Activated CD4-positive, alpha-beta T cell treated with anti-CD3 and anti-CD28 coated beads for 36 hours (primary cell): ENCODE measurements around the gene VOPP1. TPM values are rescaled to one million over a fixed set of nuclear protein-coding genes. Genes with fewer than 3 reads are reported as not detected.
"Not testable (repeated sequence)": the region's sequence is repeated elsewhere in the genome, so short reads cannot be mapped to it uniquely, and the experiment has no call there.

Source experiments
- ATAC-seq: fragments of 200-7000 bp; cut with Tn5 transposase; one replicate; pipeline ENCODE4 v1.10.0; 2021; ENCODE audit warnings: mild to moderate bottlenecking, moderate library complexity
- CTCF ChIA-PET: fragments of 350-600 bp; sonication (Branson Sonifier 250); formaldehyde crosslinking; loops from one replicate; lab custom pipeline; 2021; ENCODE audit warnings: antibody characterized with exemption; lab: Charles Lee
- POLR2A ChIA-PET: fragments of 350-600 bp; sonication (Branson Sonifier 250); formaldehyde crosslinking; loops from one replicate; lab custom pipeline; 2021; ENCODE audit warnings: antibody characterized with exemption, inconsistent platforms; lab: Charles Lee
- DNase-seq: peaks from one replicate; pipeline ENCODE4 v3.0.0-alpha.2; 2020
- H3K27ac Mint-ChIP-seq: one replicate; pipeline ENCODE4 v1.8.0; 2021; ENCODE audit warnings: mixed read lengths
- H3K27me3 Mint-ChIP-seq: one replicate; pipeline ENCODE4 v1.8.0; 2021; ENCODE audit warnings: mixed read lengths
- H3K36me3 Mint-ChIP-seq: one replicate; pipeline ENCODE4 v1.8.0; 2021; ENCODE audit warnings: low read depth, mixed read lengths
- H3K4me1 Mint-ChIP-seq: one replicate; pipeline ENCODE4 v1.8.0; 2021; ENCODE audit warnings: mixed read lengths
- H3K4me3 Mint-ChIP-seq: one replicate; pipeline ENCODE4 v1.8.0; 2021; ENCODE audit warnings: mild to moderate bottlenecking, moderate library complexity, mixed read lengths
- H3K9me3 Mint-ChIP-seq: one replicate; pipeline ENCODE4 v1.8.0; 2021; ENCODE audit warnings: low read depth, mixed read lengths
- intact Hi-C, 2 experiments: fragments of 100-400 bp; cut with DNase I in 1 of 2; cut with micrococcal nuclease in 1 of 2; formaldehyde crosslinking; loops; one replicate each; pipeline versions ENCODE4 v1.14.2 to v1.15.1; 2022 to 2024; cut with DNase I, micrococcal nuclease
- total RNA-seq, 2 experiments: library from RNA; stranded (reverse); gene quantifications; one replicate each; pipeline ENCODE4 v1.2.3, GENCODE V29; 2021

The VOPP1 gene
- total RNA-seq, 2 experiments from 2014 or later: 63.7 to 64.2 TPM

GRCh38 chr7:55478700-55479099 is 93.6 kb downstream of the VOPP1 start:
- no peak for DNase-seq
- peaks cover 28% of the 10 kb centered on the region for H3K36me3 Mint-ChIP-seq
- peaks cover 82% of the 10 kb centered on the region for H3K4me1 Mint-ChIP-seq
- no peaks in the 10 kb centered on the region for H3K9me3 Mint-ChIP-seq
- ATAC-seq: no peak
- no peaks in the 10 kb centered on the region for H3K27me3 Mint-ChIP-seq
- ChIA-PET CTCF (interaction anchor here (0.6 to 0.9 kb wide), 2 partner anchors 9 to 30 kb away, joined by 3 to 4 read pairs; no protein-coding TSS in a partner anchor), POLR2A (interaction anchor here (0.8 kb wide), 1 partner anchor 92 kb away, joined by 3 read pairs; no protein-coding TSS in a partner anchor)
- H3K27ac Mint-ChIP-seq: no peak overlapping the region
- H3K4me3 Mint-ChIP-seq: no peak overlapping the region
- intact Hi-C loops: no loop called here

- POLR2A ChIA-PET: interaction anchor here (0.8 kb wide), 1 partner anchor 93 kb away, joined by 3 read pairs; no protein-coding TSS in a partner anchor
- Mint-ChIP-seq H3K4me1 (peaks cover 81% of the 10 kb centered on the region), H3K27ac (no peak overlapping the region), H3K4me3 (no peak overlapping the region), H3K36me3 (peaks cover 21% of the 10 kb centered on the region), H3K27me3 (no peaks in the 10 kb centered on the region), H3K9me3 (no peaks in the 10 kb centered on the region)
- CTCF ChIA-PET: no interaction called here
- ATAC-seq (no peak), DNase-seq (no peak)
- intact Hi-C loops: no loop called here
These were observed 94.4 kb downstream of the VOPP1 start for GRCh38 chr7:55477781-55478374.

GRCh38 chr7:55476852-55477780 is 95.2 kb downstream of the VOPP1 start:
- Mint-ChIP-seq H3K27me3 (no peaks in the 10 kb centered on the region), H3K27ac (peak overlapping the region; percentile 62)

DNA sequence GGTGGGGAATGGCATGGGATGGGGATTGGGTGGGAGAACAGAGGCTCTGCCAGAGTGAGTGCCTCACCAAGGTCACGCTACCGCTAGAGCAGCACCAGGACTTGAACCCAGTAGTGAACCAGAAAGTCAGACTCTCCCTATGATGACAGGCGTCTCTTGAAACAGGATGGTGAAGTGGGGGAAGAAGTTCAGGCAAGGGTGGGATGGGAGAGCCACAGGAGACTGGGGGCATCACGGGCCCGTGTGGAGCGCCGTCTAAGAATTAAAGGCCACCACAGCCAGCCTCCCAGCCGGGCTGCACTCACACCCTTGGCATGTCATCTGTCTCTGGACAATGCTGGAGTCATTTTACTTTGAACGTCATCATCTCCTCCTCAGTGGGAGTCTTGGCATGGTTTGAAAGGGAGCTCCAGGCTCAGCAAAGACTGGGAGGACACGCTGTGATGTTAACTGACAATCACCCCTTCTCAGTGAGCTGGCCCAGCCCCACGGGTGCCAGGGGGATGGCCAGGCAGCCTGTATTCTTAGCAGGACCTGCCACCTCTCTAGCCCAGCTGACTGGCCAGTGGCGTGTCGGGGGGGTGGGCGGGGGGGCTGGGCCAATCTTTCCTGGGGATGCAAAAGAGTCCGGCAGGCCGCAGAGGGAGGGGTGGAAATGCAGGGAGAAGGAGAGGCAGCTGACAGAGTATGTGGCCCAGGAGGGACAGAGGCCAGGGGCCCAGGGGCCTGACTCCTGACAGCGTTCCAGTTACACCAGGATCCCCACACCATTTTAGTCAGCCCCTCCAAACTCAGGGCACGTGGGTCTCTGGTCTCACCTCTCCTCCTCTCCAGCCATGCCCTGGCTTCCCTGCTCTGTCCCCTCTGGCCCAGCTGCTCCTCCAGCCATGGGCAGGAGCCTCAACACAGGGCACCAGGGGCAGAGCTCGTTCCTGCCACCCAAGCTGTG is 96.2 kb downstream of the VOPP1 start:
- intact Hi-C loops: no loop called here
- H3K27ac Mint-ChIP-seq: peak overlapping the region; percentile 84
- H3K36me3 Mint-ChIP-seq: peaks cover 21% of the 10 kb centered on the region
- ATAC-seq (no peak), DNase-seq (no peak)
- no peaks in the 10 kb centered on the region for H3K27me3 Mint-ChIP-seq
- peaks cover 72% of the 10 kb centered on the region for H3K4me1 Mint-ChIP-seq
- no peaks in the 10 kb centered on the region for H3K9me3 Mint-ChIP-seq
- no peak overlapping the region for H3K4me3 Mint-ChIP-seq
- CTCF ChIA-PET: no interaction called here
- POLR2A ChIA-PET: interaction anchor here (0.6 kb wide), 1 partner anchor 10 kb away, joined by 3 read pairs; no protein-coding TSS in a partner anchor

More at GRCh38 chr7:55476852-55477780, 95.2 kb downstream of the VOPP1 start:
- ChIA-PET POLR2A (interaction anchor here (0.6 kb wide), 1 partner anchor 29 kb away, joined by 3 read pairs; no protein-coding TSS in a partner anchor), CTCF (no interaction called here)
- H3K4me1 Mint-ChIP-seq: peaks cover 77% of the 10 kb centered on the region
- no peaks in the 10 kb centered on the region for H3K9me3 Mint-ChIP-seq
- no peak overlapping the region for H3K4me3 Mint-ChIP-seq
- DNase-seq (no peak), ATAC-seq (no peak)
- intact Hi-C loops: no loop called here
- peaks cover 21% of the 10 kb centered on the region for H3K36me3 Mint-ChIP-seq

DNA sequence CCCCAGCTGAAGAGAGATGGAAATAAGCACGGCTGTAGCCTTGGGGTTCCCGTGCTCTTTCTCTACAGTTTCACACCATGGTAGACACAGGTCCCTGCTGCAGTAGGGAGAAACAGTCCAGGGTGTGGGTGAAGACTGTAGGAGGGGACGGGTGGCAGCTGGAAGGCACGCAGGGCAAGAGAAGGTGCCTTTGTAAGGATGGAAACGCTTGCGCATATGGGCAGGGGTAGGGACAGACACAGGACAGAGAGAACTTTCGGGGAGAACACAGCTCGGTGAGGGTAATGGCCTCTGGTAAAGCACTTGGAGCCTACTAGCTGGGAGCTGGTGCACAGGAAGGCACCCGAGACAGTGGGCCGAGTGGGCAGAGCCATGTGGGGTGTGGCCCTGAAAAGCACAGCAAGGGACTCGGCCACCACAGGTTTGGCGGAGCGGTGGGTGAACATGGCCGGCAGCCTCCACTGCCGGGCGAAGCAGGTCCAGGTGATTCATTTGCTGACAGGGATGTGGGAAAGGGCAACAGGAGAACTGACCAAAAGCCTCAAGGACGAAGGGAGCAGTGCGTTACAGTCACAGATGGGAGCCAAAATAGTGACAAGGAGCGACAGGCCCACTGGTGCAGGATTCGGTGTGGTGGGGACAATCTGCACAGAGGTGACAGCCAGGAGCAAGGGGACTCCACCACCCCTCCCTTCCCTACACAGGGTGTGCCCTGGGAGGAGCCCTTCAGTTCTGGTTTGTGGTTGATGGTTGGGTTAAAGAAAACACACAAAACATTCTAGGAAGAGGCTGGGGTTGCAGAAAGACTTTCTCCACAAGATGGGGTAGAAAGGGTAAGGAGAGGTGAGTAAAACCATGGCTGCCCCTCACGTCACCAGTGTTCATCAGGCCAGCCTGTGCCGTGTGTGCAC is 97.1 kb downstream of the VOPP1 start:
- intact Hi-C loops: no loop called here
- Mint-ChIP-seq H3K4me1 (peaks cover 70% of the 10 kb centered on the region), H3K36me3 (peaks cover 20% of the 10 kb centered on the region), H3K4me3 (no peak overlapping the region), H3K9me3 (no peaks in the 10 kb centered on the region), H3K27ac (peak overlapping the region; percentile 84), H3K27me3 (no peaks in the 10 kb centered on the region)
- ChIA-PET POLR2A (interaction anchor here (0.6 kb wide), 1 partner anchor 9 kb away, joined by 3 read pairs; no protein-coding TSS in a partner anchor), CTCF (no interaction called here)
- peak; percentile 75 for ATAC-seq
- no peak for DNase-seq

DNA sequence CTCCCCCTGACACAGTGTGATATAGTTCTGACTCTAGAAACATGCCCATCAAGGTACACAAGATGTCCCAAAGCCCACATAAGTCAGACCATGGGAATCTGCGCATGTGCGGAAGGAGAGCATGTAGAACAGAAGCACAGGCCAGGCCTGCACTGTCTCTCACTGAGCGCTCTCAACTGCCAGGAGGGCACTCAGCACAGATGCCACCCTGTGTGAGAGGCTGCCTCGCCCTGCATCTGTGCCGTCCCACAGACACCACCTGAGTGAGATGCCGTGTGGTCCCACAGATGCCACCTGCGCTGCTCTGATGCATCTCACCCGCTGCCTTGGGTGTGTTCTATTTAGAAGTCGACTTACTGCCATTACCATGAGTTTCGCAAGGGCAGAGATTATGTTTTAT is 98.4 kb downstream of the VOPP1 start:
- DNase-seq: no peak
- no peaks in the 10 kb centered on the region for H3K9me3 Mint-ChIP-seq
- ATAC-seq: no peak
- ChIA-PET CTCF (no interaction called here), POLR2A (no interaction called here)
- no peaks in the 10 kb centered on the region for H3K27me3 Mint-ChIP-seq
- peaks cover 20% of the 10 kb centered on the region for H3K36me3 Mint-ChIP-seq
- intact Hi-C loops: no loop called here
- peak overlapping the region; percentile 84 for H3K27ac Mint-ChIP-seq
- no peak overlapping the region for H3K4me3 Mint-ChIP-seq
- peaks cover 79% of the 10 kb centered on the region for H3K4me1 Mint-ChIP-seq

GRCh38 chr7:55472928-55473725 is 99.2 kb downstream of the VOPP1 start:
- POLR2A ChIA-PET: no interaction called here
- intact Hi-C loops: no loop called here
- peaks cover 25% of the 10 kb centered on the region for H3K36me3 Mint-ChIP-seq
- no peaks in the 10 kb centered on the region for H3K9me3 Mint-ChIP-seq
- DNase-seq (no peak), ATAC-seq (no peak)
- no peaks in the 10 kb centered on the region for H3K27me3 Mint-ChIP-seq
- no peak overlapping the region for H3K27ac Mint-ChIP-seq
- H3K4me3 Mint-ChIP-seq: no peak overlapping the region
- CTCF ChIA-PET: no interaction called here
- H3K4me1 Mint-ChIP-seq: peaks cover 80% of the 10 kb centered on the region

DNA sequence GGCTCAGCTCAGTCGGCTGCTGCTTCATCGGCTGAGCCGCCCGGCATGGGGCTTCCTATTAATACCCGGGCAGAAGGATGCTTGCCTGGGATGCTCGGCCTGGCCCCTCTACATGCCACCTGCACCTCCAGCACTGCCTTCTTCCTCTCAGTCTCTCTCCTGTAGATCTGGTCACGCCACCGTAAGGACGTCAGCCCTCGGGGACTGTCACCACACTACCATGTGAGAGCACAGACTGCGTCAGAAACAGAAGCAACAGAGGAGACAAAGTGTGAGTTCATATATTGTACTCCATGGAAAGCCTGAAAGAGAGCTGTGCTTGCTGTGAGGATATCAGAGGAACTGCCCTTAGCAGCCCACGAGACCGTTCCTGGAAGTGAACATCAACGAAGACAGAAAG is 99.9 kb downstream of the VOPP1 start:
- Mint-ChIP-seq H3K4me1 (peaks cover 78% of the 10 kb centered on the region), H3K36me3 (peaks cover 23% of the 10 kb centered on the region)
- DNase-seq, H3K9me3 Mint-ChIP-seq, CTCF ChIA-PET, ATAC-seq, H3K27me3 Mint-ChIP-seq, POLR2A ChIA-PET, H3K4me3 Mint-ChIP-seq, intact Hi-C loops, H3K27ac Mint-ChIP-seq: not testable (repeated sequence)

DNA sequence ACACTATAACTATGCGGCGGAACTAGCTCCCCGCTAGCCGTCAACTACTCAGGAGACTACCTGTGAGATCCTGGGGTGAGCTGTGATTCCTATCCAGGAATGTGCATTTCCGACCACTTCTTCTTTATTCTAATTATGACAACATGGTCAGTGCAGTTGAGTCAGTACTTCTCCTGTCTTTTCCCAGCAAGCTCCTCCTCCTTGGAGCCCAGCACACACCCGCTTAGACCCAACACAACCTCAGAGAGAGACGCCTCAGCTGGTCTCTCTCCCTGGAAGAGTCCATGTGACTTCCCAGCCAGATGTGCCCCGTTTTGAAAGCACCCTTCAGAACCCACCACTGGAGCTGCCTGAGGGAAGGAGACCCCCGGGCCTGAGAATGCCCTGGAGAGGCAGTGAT is 100.7 kb downstream of the VOPP1 start:
- Mint-ChIP-seq H3K27ac (peak overlapping the region; percentile 51), H3K4me1 (peaks cover 78% of the 10 kb centered on the region), H3K36me3 (peaks cover 26% of the 10 kb centered on the region)
- POLR2A ChIA-PET, H3K9me3 Mint-ChIP-seq, ATAC-seq, intact Hi-C loops, H3K4me3 Mint-ChIP-seq, H3K27me3 Mint-ChIP-seq, CTCF ChIA-PET, DNase-seq: not testable (repeated sequence)
